NCI-H1694 treated with DMSO at 0.1 percent for 48 hours (cell line): Measurements from ENCODE around the gene ADARB2.

Experiments used
- DNase-seq: peaks from one replicate; lab custom pipeline; 2025; lab: John Stamatoyannopoulos, UW

Gene ADARB2

GRCh38 chr10:1524540-1524939 is 212.8 kb downstream of the ADARB2 start:
- no peak for DNase-seq

GRCh38 chr10:1523221-1523620 is 214.1 kb downstream of the ADARB2 start:
- no peak for DNase-seq

GRCh38 chr10:1522237-1522636 is 215.1 kb downstream of the ADARB2 start:
- no peak for DNase-seq

- no peak for DNase-seq
Observed at GRCh38 chr10:1521741-1522140, 215.6 kb downstream of the ADARB2 start.

GRCh38 chr10:1520909-1521565 is 216.3 kb downstream of the ADARB2 start:
- no peak for DNase-seq

- no peak for DNase-seq
Observed at GRCh38 chr10:1519391-1519790, 217.9 kb downstream of the ADARB2 start.

GRCh38 chr10:1517684-1518083 is 219.6 kb downstream of the ADARB2 start:
- no peak for DNase-seq

- DNase-seq: no peak
Observed at GRCh38 chr10:1516492-1517165, 220.7 kb downstream of the ADARB2 start.

GRCh38 chr10:1515780-1516491 is 221.4 kb downstream of the ADARB2 start:
- DNase-seq: no peak

- DNase-seq: no peak
Observed at GRCh38 chr10:1515121-1515779, 222.1 kb downstream of the ADARB2 start.

- no peak for DNase-seq
Observed at GRCh38 chr10:1514681-1515080, 222.6 kb downstream of the ADARB2 start.

GRCh38 chr10:1513221-1513620 is 224.1 kb downstream of the ADARB2 start:
- no peak for DNase-seq

- DNase-seq: no peak
Observed at GRCh38 chr10:1509011-1509530, 228.3 kb downstream of the ADARB2 start.

GRCh38 chr10:1508096-1508495 is 229.2 kb downstream of the ADARB2 start:
- no peak for DNase-seq

GRCh38 chr10:1507436-1507835 is 229.9 kb downstream of the ADARB2 start:
- DNase-seq: no peak

- no peak for DNase-seq
Observed at GRCh38 chr10:1504940-1505339, 232.4 kb downstream of the ADARB2 start.

GRCh38 chr10:1504286-1504685 is 233.0 kb downstream of the ADARB2 start:
- no peak for DNase-seq

- no peak for DNase-seq
Observed at GRCh38 chr10:1502451-1502850, 234.9 kb downstream of the ADARB2 start.

- no peak for DNase-seq
Observed at GRCh38 chr10:1499359-1499957, 237.9 kb downstream of the ADARB2 start.

- DNase-seq: no peak
Observed at GRCh38 chr10:1498746-1499358, 238.5 kb downstream of the ADARB2 start.

GRCh38 chr10:1495915-1496517 is 241.3 kb downstream of the ADARB2 start:
- DNase-seq: no peak
